Measurements from ENCODE around the gene LRP5.
A peak's percentile ranks its signal among the peaks of the same experiment; 100 is the strongest.

The LRP5 gene

GRCh38 chr11:68498321-68498720 lies 185.9 kb downstream of the LRP5 start:
- TF ChIP-seq CTCF (conservative IDR thresholded peaks at IDR 0.05): no peak
- peak overlapping the region; percentile 7; the same call in 1 of the 2 replicates for H3K27ac ChIP-seq

All from VCaP (cell line).